T-helper 1 cell (primary cell): ENCODE data around the gene ZNFX1.

ENCODE experiments used
- DNase-seq, 5 donors: peaks; one replicate each; pipeline ENCODE4 v3.0.0-alpha.2; 2012 to 2020

ZNFX1 gene

DNA sequence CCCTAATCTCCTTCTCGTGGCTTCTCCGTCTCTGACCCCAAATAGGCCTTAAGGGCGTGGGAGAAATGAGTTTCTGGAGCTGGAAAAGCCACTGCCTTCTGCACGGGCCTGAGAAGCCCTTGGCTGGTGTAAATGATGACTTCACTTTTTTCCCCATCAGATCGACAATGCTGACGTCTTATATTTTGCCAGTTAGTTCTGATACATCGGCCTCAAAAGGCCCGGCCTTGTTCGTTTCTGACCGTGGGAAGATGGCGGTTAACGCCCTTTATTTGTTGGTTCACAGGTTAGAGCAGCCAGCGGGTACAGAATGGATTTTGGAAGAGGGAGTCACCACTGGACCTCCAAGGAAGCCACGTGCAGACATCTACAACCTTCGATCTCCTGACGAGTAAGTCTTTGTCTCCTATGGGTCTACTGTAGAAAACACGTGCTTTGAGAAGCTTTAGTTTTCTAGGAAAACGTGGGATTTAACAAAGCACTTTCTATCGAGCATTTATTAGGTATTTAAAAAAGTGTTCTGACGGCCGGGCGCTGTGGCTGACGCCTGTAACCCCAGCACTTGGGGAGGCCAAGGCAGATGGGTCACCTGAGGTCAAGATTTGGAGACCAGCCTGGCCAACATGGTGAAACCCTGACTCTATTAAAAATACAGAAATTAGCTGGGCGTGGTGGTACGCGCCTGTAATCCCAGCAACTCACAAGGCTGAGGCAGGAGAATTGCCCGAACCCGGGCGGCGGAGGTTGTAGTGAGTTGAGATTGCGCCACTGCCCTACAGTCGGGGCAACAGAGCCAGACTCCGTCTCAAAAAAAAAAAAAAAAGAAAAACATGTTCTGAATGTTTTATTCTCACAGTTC lies 1.2 kb upstream of the ZNFX1 start:
- no peak for DNase-seq

DNA sequence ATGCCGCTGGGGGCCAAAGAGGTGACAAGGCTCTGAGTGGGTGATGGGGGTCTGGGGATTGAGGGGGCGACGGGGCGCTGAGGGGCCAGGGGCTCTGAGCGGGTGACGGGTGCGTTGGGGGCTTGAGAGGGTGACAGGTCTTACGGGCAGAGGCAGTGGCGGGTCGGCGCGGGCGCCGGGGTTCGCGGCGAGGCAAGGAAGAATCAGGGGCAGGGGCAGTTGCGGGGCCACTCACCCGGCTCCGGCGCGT lies 146 bp downstream of the ZNFX1 start:
- DNase-seq: no peak

- DNase-seq: peak; percentile 7 to 50 (median 21)
Observed at GRCh38 chr20:49276961-49277785, 684 bp downstream of the ZNFX1 start.

GRCh38 chr20:49276161-49276960 lies 1.5 kb downstream of the ZNFX1 start:
- DNase-seq: peak in 4 of 5 donors; percentile 9 to 37 (median 24)

DNA sequence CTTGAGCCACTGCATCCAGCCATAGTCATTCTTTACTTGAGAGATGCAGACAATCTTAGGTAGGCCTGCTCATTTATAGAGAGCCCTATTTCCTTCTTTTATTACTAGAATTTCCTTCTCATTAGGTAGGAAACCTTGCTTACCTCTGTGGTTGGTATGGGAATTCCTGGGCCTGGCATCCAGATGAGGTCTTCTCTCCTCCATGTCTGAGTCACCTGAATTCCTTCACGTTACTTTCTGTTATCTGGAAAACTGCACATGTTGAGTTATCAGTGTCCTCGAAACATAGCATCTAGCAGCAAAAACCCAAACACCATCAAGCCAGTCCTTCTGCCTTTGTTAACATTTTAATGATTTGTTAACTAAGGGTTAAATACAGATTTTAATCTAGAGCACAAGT lies 2.2 kb downstream of the ZNFX1 start:
- no peak for DNase-seq

GRCh38 chr20:49275216-49275615 lies 2.6 kb downstream of the ZNFX1 start:
- no peak for DNase-seq

GRCh38 chr20:49273696-49274277 lies 4.1 kb downstream of the ZNFX1 start:
- no peak for DNase-seq

- peak in 1 of 5 donors; percentile 32 for DNase-seq
Observed at GRCh38 chr20:49272654-49273053, 5.2 kb downstream of the ZNFX1 start.

GRCh38 chr20:49270736-49271135 lies 7.1 kb downstream of the ZNFX1 start:
- no peak for DNase-seq

GRCh38 chr20:49270177-49270576 lies 7.7 kb downstream of the ZNFX1 start:
- DNase-seq: no peak

DNA sequence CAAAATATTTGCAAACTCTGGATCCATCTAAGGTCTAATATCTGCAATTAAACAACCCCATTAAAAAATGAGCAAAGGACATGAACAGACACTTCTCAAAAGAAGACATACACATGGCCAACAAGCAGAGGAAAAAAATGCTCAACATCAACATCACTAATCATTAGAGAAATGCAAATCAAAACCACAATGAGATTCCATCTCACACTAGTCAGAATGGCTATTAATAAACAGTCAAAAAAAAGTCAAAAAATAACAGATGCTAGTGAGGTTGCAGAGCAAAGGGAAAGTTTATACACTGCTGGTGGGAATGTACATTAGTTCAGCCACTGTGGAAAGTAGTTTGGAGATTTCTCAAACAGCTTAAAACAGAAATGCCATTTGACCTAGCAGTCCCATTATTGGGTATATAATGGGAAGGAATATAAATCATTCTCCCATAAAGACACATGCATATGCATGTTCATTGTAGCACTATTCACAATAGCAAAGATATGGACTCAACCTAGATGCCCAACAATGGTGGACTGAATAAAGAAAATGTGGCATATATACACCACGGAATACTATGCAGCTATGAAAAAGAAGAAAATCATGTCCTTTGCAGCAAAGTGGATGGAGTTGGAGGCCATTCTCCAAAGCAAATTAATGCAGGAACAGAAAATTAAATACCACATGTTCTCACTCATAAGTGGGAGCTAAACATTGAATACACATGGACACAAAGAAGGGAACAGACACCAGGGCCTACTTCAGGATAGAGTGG lies 9.1 kb downstream of the ZNFX1 start:
- DNase-seq: no peak

DNA sequence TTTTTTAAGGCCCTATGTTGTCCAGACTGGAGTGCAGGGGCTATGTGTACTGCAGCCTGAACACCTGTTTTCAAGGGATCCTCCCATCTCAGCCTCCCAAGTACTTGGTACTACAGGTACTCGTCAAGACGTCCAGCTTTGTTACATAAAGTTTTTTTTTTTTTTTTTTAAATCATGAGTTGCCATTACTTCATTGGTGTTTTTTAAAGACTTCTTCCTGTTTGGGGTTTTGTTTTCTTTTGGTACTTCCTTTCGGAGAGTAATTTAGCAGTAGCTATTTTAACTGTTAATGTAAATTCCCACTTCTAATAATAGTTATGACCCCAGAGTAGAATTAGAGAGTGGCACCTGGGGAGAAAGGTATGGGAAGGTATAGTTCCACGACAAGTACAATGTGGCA lies 10.5 kb downstream of the ZNFX1 start:
- no peak for DNase-seq

GRCh38 chr20:49262444-49262843 lies 15.4 kb downstream of the ZNFX1 start:
- no peak for DNase-seq

DNA sequence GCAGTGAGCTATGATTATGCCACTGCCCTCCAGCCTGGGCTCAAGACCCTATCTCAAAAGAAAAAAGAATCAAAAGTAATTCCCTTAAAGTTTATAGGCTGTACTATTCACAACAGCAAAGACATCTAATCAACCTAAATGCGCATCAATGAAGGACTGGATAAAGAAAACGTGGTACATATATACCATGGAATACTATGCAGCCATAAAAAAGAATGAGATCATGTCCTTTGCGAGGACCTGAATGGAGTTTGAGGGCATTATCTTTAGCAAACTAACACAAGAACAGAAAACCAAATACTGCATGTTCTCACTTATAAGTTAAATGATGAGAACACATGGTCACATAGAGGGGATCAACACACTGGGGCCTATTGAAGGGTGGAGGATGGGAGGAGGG lies 16.7 kb downstream of the ZNFX1 start:
- DNase-seq: no peak

- no peak for DNase-seq
Observed at GRCh38 chr20:49260218-49260617, 17.6 kb downstream of the ZNFX1 start.

- no peak for DNase-seq
Observed at GRCh38 chr20:49259799-49260198, 18.1 kb downstream of the ZNFX1 start.

- no peak for DNase-seq
Observed at GRCh38 chr20:49259284-49259683, 18.6 kb downstream of the ZNFX1 start.

GRCh38 chr20:49256261-49256660 lies 21.6 kb downstream of the ZNFX1 start:
- DNase-seq: no peak

DNA sequence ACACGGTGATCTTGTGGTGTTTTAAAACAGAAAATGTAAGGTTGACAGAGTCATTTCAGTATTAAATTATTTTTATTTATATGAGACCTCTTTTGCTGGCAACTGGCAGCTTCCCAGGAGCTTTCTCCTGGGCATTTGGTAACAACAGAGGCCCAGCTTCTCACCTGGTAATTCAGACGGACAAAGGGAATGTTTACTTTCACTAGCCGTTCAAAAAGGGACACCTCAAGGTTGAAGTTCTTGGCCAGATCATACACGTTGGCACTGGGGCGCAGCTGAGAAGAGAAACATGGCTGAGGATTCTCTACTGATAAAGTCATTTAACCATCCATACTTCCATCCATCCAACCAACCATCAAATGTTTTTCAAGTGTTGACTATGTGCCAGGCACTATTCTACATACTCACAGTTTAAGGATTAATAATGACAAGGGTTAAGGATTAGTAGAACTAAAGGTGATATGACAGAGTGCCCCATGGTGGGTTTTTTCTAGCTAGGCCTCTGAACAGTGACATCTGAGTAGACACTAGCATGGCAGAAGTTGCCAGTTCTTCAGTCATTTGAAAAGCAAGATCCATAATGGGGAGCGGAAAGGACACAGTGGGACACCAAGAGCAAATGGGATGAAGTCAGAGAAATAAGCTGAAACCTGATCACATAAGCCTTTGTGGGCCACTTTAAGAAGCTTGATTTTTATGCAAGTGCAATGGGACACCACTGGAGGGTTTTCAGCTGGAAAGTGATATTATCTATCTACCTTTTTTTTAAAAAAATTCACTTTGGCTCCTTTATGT lies 25.1 kb downstream of the ZNFX1 start:
- no peak for DNase-seq

DNA sequence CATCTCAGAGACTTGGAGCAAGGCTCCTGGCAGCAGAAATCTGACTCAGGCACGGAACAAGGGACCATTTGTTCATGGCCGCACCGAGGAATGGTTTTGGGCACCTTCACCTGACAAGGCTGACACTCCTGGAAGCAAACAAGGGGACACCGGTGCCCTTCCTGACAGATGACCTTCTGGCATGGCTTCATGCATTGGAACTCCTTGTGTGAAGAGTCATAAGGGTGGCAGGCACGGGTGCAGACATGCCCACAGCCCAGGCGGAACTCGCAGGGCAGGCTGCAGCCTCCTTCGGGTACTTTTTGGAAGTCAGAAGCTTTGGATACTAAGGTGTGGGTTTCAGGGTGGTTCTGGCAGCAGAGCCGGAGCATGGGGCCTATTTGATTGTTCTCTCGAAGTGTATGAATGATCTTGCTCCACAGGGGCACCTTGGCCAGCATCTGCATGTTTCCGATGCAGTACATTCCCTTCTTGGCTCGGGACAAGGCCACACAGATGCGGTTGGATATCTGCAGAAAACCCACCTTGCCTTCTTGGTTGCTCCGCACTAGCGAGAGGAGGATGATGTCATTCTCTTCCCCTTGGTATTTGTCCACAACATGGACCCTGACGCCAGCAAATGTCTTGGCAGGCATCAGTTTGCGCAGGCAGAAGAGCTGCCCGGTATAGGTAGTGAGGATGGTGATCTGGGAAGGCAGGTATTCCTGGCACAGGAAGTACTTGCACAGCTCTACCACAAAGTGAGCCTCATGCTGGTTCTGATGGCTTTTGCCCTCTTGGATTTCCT lies 28.8 kb downstream of the ZNFX1 start:
- DNase-seq: no peak

DNA sequence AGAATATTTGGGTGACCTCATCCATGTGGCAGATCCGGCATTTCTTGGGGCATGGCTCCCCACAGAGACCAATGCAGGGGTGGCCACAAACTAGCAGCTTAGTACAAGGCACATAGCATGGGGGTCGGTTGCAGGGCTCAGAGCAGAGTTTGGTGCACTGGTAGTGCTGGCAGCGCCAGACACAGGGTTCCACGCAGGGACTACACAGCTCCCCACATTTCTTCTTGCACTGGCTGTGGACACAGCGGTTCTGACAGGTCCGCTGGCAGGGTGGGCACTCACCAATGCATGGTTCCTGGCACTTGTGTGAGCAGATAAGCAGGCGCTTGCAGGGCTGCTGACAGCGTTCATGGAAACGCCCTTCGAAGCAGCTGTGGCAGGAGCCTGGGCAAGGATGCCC lies 29.6 kb downstream of the ZNFX1 start:
- DNase-seq: no peak
